ENCODE results near the gene HARS2.

DNA sequence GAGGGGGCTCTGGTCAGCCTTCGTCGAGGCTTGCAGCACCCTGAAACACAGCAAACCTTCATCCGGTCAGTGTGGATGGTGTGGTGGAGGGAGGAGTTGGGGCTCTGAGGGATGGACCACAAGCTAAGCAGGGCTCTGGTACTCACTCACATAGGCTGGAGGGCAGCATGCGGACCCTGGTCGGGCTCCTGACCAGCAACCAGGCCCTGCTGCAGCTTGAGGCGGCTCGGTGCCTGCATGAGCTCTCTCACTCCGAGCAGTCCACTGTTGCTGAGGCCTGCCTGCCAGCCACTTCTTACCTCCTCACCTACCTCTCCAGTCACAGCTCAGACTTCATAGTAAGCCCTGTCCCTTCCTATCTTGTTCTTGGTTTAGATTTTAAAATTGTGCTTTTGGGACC lies 49.5 kb upstream of the HARS2 start:
- TF ChIP-seq, protein P1, sequence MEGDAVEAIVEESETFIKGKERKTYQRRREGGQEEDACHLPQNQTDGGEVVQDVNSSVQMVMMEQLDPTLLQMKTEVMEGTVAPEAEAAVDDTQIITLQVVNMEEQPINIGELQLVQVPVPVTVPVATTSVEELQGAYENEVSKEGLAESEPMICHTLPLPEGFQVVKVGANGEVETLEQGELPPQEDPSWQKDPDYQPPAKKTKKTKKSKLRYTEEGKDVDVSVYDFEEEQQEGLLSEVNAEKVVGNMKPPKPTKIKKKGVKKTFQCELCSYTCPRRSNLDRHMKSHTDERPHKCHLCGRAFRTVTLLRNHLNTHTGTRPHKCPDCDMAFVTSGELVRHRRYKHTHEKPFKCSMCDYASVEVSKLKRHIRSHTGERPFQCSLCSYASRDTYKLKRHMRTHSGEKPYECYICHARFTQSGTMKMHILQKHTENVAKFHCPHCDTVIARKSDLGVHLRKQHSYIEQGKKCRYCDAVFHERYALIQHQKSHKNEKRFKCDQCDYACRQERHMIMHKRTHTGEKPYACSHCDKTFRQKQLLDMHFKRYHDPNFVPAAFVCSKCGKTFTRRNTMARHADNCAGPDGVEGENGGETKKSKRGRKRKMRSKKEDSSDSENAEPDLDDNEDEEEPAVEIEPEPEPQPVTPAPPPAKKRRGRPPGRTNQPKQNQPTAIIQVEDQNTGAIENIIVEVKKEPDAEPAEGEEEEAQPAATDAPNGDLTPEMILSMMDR (IDR thresholded peaks at IDR 0.05) = no peak
- TF ChIP-seq POLR2A (IDR thresholded peaks at IDR 0.05) = no peak
